Stimulated activated CD8-positive, alpha-beta memory T cell treated with anti-CD3 and anti-CD28 coated beads, Interleukin-4, amount 100 ng/mL, for 1 hour (primary cell): ENCODE results near the gene NFIC.

Source experiments
- DNase-seq, 2 donors: peaks; one replicate each; pipeline ENCODE4 v3.0.0-alpha.2; 2020; ENCODE audit warnings: low read depth in 2 of 2, low spot score in 1 of 2

Gene NFIC

GRCh38 chr19:3358689-3359014 lies 7.7 kb upstream of the NFIC start:
- DNase-seq = no peak

GRCh38 chr19:3359015-3359918 lies 7.1 kb upstream of the NFIC start:
- DNase-seq = peak in 1 of 2 donors; percentile 46

- no peak for DNase-seq
Observed at GRCh38 chr19:3359919-3360420, 6.4 kb upstream of the NFIC start.

- peak; percentile 36 to 46 for DNase-seq
Observed at GRCh38 chr19:3360421-3361383, 5.7 kb upstream of the NFIC start.

- no peak for DNase-seq
Observed at GRCh38 chr19:3361384-3362216, 4.8 kb upstream of the NFIC start.

GRCh38 chr19:3362217-3362906 lies 4.0 kb upstream of the NFIC start:
- no peak for DNase-seq

GRCh38 chr19:3363841-3364500 lies 2.4 kb upstream of the NFIC start:
- no peak for DNase-seq

- DNase-seq = no peak
Observed at GRCh38 chr19:3364501-3364858, 1.9 kb upstream of the NFIC start.

GRCh38 chr19:3365093-3365835 lies 1.1 kb upstream of the NFIC start:
- no peak for DNase-seq

GRCh38 chr19:3366753-3367627 lies 607 bp downstream of the NFIC start:
- DNase-seq = no peak

GRCh38 chr19:3367628-3368440 lies 1.5 kb downstream of the NFIC start:
- DNase-seq = no peak

- DNase-seq = no peak
Observed at GRCh38 chr19:3368441-3368795, 2.0 kb downstream of the NFIC start.

GRCh38 chr19:3368848-3369336 lies 2.5 kb downstream of the NFIC start:
- no peak for DNase-seq

- no peak for DNase-seq
Observed at GRCh38 chr19:3369337-3370213, 3.2 kb downstream of the NFIC start.

GRCh38 chr19:3370214-3370720 lies 3.9 kb downstream of the NFIC start:
- DNase-seq = no peak
